Non-pigmented ciliary epithelial cell (primary cell): ENCODE data around the gene EID2B.

Source experiments
- DNase-seq: peaks from one replicate; pipeline ENCODE4 v3.0.0-alpha.2; 2010; ENCODE audit warnings: low read depth

The EID2B gene

DNA sequence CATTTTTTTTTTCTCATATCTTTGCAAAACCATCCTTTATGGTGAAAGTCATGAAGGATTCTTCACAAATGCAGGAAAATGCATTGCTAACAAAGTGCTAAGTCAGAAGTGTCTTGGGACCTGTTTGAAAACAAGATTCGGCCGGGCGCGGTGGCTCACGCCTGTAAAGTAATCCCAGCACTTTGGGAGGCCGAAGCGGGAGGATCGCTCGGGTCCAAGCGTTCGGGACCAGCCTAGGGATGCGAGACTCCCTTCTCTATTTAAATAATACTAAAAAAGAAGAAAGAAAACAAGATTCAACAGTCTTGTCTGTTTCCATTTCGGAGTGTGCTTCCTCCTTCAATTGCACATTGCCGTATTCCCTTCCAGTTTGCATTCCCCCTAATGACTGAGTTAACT, 819 bp downstream of the EID2B start:
- DNase-seq, result no peak

DNA sequence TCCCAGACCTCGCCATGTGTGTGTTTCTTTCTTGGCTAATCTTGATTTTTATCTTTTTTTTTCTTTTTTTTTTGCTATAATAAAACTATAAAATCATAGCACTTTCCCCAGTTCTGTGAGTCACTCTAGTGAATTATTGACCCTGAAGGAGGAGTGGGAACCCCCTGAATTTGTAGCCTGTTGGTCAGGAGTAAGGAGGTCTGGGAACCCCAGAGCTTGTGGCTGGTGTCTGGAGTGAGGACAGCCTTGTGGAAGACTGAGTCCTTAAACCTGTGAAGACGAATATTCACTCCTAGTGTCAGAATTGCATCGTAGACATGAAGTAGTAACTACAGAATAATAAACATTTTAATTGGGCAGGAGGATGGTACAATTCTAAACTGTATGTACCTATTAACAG, 7.4 kb downstream of the EID2B start:
- no peak for DNase-seq

DNA sequence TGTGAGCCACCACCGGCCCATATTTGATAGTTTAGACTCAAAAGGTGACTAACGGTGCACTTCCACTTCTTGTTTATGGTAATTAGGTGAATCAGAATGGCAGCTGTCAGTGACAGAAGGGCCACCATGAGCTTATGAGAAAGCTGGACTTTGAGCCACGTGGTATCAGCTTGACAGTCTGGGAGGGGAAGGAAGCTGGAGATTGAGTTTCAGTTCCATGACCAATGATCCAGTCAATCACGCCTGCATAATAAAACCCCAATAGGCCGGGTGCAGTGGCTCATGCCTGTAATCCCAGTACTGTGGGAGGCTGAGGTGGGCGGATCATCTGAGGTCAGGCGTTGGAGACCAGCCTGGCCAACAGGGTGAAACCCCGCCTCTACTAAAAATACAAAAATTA, 8.2 kb downstream of the EID2B start:
- no peak for DNase-seq

DNA sequence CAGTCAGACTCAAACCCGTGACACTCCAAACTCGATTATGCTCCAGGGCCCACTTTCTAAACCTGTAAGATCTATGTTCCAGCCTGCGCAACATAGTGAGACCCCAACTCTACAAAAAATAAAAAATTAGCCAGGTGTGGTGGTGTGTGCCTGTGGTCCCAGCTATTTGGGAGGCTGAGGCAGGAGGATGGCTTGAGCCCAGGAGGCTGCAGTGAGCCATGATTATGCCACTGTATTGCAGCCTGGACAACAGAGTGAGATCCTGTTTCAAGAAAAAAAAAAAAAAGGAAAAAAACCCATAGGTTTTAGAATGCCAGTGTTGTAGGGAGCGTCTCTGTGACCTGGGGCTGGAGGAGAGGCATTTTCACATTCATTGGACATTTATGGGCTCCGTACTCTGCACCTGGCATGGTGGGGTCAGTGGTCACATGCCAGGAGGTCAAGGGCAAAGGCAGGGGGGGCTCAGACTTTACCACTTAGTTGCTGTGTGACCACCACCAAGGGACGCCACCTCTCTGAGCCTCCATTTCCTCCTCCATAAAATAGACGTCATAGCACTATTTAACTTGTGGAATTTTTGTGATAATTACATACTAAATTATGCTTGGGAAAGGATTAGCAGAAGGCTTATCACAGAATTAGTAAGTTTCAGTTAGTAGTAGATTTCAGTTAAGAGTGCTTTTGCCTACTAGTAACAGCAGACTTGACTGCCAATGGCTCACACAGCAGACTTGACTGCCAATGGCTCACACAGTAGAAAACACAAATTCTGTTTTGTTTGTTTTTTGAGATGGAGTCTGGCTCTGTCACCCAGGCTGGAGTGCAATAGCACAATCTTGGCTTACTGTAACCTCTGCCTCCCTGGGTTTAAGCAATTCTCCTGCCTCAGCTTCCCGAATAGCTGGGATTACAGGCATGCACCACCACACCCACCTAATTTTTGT, 11.8 kb downstream of the EID2B start:
- no peak for DNase-seq

DNA sequence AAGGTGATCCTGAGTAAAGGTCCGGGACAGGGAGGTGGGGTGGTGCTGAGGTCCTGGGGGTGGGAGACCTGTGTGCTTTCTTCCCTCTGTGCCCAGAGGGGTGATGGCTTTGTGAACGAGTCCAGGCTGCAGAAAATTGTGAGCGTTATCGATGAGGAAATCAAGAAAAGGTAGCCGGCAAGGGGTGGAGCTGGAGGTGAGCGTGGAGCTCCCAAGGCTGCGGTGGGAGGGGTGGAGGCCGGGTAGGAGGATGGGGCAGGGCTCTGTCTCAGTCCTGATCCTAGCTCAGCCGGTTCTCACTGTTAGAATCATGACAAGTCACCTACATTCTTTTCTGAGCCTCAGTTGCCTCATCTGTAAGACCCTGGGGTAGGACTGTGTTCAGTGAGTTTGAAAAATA, 13.7 kb downstream of the EID2B start:
- no peak for DNase-seq

DNA sequence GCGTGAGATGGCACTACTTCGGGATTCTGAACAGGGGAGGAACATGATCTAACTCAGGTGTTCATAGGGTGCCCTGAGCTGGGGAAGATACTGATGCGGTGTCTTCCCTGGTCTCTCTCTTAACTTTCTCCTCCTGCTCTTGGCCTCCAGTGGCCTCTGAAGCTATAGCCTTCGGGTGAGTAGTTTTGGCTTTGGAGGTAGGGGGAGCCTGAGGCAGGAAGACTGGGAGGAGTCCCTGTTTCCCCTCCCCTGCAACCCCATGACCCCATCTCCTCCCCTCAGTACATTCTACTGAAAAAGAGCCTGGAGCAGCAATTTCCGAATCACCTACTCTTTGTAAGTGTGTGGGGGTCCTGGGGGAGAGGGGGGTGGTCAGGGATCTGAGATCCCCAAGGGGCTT, 14.2 kb downstream of the EID2B start:
- DNase-seq, result no peak

DNA sequence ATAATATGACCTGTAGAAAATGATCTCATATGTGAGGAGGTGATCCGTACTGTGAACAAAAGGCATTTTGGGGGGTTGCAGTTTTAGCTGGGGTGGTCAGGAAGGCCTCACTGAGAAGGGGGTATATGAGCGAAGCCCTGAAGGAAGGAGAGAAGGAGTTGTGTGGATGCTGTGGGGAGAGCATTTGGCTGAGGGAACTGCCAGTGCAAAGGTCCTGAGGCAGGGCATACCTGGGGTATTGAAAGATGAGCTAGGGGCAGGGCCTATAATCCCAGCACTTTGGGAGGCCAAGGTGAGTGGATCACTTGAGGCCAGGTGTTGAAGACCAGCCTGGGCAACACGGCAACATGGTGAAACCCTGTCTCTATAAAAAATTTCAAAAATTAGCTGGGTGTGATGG, 15.2 kb downstream of the EID2B start:
- DNase-seq, result no peak

DNA sequence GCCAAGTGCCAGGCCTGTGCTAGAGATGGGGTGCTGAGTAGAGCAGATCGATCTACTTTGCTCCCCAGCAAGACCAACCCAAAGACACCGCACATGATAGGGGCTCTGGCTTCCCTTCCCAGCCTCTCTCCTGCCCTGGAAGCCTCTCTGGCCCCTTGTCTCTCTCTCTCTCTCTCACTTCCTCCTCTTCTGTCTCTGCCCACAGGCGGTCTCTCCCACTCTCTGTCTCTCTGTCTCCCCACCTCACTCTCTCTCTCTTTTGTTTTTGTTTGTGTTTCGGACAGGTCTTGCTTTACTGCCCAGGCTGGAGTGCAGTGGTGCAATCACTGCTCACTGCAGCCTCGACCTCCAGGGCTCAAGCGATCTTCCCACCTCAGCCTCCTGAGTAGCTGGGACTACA, 16.4 kb downstream of the EID2B start:
- DNase-seq, result no peak

DNA sequence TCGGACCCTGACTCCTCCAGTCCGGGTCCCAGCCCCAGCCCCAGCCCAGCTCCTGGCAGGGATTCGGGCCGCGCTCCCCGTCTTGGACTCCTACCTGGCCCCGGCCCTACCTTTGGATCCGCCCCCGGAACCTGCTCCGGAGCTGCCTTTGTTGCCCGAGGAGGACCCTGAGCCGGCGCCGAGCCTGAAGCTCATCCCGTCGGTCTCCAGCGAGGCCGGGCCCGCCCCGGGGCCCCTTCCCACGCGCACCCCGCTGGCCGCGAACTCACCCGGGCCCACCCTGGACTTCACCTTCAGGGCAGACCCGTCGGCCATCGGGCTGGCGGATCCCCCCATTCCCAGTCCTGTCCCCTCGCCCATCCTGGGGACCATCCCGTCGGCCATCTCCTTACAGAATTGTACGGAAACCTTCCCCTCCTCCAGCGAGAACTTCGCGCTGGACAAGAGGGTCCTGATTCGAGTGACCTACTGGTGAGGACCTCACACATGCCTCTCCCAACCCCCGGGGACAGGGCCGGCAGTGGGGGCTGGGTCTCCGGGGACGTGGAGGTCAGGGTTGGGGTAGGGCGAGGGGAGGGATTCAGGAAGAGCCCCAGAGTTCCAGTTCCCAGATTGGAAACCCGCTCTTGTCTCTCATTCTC, 17.0 kb downstream of the EID2B start:
- DNase-seq, result no peak

DNA sequence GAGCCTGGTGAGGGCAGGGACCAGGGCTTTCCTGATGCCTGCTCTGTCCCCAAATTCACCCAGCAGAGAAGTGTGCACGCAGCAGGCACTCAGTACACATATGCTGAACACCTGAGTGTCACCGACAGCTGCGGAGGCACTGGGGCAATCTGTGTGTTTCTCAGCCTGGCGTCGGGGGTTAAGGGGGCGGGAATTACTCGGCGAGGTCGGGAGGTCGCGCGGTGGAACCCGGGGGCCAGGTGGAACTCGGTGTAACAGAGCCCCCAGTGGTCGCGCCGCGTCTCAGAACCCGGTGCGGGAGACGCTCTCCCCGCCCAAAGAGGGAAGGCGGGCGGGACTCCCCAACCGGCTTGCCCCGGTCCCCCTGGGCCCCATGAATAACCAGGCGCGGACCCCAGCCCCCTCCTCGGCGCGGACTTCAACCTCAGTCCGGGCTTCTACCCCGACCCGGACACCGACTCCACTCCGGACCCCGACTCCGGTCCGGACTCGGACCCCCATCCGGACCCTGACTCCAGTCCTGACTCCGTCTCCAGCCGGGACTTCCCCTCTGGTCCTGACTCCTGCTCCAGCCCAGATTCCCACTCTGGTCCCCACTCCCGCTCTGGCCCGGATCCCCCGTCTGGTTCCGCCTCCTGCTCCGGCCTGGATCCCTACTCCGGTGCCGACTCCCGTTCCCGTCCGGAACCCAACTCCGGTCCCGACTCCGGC, 17.7 kb downstream of the EID2B start, which contains the start of gene SELENOV:
TSS of gene SELENOV (plus strand) at position 300 of the 711 bp plus-strand sequence. CDS start at position 374, 74 bp downstream.
- no peak for DNase-seq

DNA sequence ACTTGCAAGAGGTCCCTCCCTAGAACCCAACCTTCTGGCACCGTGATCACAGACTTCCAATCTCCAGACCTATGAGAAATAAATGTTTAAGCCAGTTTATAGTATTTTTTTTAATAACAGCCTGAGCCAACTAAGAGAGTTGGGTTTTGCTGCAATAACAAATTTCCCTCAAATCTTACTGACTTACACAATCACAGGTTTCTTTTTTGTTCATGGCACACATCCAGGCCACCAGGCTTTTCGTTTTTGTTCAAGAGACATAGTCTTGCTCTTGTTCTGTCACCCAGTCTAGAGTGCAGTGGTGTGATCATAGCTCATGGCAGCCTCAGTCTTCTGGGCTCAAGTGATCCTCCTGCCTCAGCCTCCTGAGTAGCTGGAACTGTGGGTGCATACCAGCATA, 19.7 kb downstream of the EID2B start:
- no peak for DNase-seq

DNA sequence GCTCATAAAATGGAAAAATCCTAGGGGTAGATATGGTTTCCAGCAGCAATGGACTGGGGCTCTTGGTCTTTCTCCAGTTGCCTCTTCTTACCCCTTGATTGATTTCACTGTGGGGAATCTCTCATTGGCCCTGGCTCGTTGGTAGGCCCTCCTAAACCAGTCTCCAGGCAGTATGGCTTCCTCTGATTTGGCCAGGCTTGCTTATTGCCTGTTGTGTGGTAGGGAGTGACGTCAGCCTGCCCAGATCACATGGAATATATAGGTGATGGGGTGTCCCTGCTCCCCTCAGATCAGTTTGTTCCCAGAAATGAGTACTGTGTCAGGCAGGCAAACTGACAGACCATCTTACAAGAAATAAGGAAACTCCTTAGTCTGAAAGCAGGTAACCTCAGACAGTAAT, 23.4 kb downstream of the EID2B start:
- DNase-seq, result no peak

DNA sequence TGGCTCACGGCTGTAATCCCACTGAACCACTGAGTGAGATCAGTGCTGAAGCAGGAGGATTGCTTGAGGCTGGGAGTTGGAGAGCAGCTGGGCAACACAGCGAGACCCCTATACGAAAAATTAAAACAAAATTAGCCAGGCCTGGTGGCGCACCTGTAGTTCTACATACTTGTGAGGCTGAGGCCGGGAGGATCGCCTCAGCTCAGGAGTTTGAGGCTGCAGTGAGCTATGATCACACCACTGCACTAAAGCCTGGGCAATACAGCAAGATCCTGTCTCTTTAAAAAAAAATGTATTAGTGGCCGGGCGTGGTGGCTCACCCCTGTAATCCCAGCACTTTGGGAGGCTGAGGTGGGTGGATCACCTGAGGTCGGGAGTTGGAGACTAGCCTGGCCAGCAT, 24.0 kb downstream of the EID2B start:
- no peak for DNase-seq

DNA sequence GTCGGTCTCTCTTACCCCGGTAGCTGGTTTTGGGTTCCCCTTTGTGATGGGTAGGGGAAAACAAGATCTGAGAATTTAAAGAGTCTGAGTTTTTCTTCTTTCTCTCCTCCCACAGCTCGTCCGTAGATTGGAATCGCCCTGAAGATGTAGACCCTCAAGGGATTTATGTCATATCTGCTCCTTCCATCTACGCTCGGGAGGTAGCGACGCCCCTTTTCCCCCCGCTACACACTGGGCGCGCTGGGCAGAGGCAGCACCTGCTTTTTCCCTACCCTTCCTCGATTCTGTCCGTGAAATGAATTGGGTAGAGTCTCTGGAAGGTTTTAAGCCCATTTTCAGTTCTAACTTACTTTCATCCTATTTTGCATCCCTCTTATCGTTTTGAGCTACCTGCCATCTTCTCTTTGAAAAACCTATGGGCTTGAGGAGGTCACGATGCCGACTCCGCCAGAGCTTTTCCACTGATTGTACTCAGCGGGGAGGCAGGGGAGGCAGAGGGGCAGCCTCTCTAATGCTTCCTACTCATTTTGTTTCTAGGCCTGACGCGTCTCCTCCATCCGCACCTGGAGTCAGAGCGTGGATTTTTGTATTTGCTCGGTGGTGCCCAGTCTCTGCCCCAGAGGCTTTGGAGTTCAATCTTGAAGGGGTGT, 24.8 kb downstream of the EID2B start:
- DNase-seq, result no peak

DNA sequence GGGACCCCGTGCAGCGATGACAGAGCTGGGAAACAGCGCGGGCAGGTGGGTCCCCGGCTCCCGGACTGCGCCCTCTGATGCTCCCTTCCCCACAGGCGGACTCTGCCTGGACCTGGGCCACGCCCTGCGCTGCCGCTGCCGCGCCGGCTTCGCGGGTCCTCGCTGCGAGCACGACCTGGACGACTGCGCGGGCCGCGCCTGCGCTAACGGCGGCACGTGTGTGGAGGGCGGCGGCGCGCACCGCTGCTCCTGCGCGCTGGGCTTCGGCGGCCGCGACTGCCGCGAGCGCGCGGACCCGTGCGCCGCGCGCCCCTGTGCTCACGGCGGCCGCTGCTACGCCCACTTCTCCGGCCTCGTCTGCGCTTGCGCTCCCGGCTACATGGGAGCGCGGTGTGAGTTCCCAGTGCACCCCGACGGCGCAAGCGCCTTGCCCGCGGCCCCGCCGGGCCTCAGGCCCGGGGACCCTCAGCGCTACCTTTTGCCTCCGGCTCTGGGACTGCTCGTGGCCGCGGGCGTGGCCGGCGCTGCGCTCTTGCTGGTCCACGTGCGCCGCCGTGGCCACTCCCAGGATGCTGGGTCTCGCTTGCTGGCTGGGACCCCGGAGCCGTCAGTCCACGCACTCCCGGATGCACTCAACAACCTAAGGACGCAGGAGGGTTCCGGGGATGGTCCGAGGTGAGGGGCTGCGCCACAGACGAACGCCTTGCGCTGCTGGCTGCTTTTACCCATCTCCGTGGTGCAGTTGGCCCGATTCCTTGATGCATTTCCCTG, 25.5 kb downstream of the EID2B start:
- DNase-seq, result no peak

DNA sequence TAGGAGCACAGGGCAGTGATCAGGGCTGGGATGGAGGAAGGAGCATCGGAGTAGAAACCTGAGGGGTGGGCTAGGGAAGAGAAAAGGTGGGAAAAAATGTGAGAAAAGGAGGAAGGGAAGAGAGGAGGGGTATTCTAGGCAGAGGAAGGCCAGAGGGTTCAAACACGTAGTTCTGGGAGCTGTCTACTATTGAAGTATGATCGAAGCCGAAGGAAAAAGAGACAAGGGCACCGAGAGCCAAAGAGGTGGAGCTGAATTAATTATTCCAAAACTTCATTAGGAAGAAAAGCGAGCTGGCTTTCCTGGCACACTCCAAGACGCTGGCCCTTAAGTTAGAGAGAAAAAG, 26.1 kb downstream of the EID2B start:
- no peak for DNase-seq

DNA sequence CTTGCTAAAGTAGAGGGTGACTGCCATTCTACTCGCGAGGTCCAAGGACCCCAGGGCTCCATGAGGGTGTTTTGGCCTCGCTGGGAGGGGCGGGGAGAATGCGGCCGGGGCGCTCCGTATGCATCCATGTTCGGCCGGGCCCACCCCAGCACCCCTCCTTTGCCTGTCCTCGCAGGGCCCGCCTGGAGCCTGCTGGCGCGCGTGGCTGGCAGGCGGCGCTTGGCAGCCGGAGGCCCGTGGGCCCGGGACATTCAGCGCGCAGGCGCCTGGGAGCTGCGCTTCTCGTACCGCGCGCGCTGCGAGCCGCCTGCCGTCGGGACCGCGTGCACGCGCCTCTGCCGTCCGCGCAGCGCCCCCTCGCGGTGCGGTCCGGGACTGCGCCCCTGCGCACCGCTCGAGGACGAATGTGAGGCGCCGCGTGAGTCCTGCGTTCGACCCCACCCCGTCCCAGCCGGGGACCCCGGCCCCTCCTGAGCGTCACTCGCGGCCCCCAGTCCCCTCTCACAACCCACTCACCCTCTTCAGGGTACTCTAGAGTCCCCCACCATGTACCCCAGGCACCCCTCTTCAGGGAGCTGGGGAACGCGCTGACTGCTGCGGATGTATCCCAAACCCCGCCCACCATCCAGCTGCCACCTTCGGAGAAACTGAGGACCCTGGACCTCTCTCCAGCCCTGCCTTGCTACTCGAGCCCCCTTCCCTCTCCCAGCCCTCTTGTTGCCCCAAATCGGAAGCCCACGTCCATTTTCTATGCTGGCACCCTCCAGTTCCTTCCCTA, 29.8 kb downstream of the EID2B start:
- DNase-seq, result no peak

DNA sequence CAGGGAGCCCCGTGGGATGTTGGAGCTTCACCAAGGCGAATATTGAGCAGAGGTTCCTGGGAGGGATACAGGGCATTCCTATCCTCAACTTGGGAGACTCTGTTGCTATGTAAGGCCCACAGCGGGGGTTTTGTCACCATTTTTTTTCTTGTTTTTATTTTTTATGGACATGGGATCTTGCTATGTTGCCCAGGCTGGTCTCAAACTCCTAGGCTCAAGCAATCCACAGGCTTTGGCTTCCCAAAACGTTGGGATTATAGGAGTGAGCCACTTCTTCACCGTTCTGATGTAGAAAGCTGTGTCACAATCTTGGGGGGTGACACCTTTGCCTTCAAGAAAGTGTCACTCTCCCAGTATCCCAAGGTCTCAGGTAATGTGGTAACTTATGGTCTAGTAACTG, 31.3 kb downstream of the EID2B start:
- DNase-seq, result no peak

DNA sequence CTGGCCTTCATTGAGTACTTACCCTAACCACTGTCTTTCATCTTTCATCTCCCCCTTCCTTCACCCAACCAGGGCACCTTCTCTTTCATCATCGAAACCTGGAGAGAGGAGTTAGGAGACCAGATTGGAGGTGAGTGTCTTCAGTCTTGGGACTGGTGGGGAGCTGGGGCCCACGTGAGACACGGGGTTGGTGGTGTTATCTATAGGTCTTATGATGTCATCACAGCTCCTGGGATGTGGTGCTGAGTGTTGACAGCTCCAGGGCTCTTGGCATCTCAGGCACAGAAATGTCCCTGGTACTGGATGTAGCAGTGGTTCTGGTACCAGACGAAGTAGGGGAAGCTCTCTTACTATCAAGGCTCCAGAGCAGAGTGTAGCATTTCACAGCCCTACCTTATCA, 32.1 kb downstream of the EID2B start:
- no peak for DNase-seq

DNA sequence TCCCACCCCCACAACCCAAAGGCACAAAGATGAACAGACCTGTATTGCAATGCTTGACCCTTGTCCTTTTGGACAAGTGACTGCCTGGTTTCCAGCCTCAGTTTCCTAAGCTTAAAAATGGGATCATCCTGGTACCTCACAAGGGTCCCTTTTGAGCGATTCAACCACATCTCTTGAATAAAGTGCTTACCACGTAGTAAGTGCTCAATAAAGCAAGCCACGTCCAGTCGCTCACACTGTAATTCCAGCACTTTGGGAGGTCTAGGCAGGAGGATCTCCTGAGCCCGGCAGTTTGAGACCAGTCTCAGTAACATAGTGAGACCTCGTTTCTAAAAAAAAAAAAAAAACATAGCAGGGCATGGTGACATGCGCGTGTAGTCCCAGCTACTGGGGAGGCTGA, 32.7 kb downstream of the EID2B start:
- no peak for DNase-seq
